ENCODE measurements around the gene NFE2L3. TPM values are rescaled to one million over a fixed set of nuclear protein-coding genes. Genes with fewer than 3 reads are reported as not detected.

Gene NFE2L3
- total and polyA plus RNA-seq, 9 of the 15 experiments (the other 6 are each of a cell fraction or from before 2014, with no cell fraction given) = 2.9 to 16.9 (median 12.4) TPM

GRCh38 chr7:26188206-26188956 lies 36.4 kb downstream of the NFE2L3 start (continued):
- TF ChIP-seq NFYB (IDR thresholded peaks at IDR 0.05; ENCODE audit: extremely low read depth, insufficient read length) (no peak), CTCFL (IDR thresholded peaks at IDR 0.05; ENCODE audit: borderline replicate concordance, insufficient read depth, low read depth, low read length, poor library complexity, severe bottlenecking) (no peak), TSC22D4 (tag; IDR thresholded peaks at IDR 0.05) (no peak), NR2F6 (CRISPR knock-in tag; IDR thresholded peaks at IDR 0.05) (no peak), HMGXB4 (CRISPR knock-in tag; IDR thresholded peaks at IDR 0.05) (peak; percentile 57; the same call in 1 of the 2 replicates), BCLAF1 (IDR thresholded peaks at IDR 0.05; ENCODE audit: borderline replicate concordance in 1 of 2, control insufficient read depth in 1 of 2, low read depth in 2 of 2, low read length in 1 of 2) (peak; percentile 52 to 84; a peak in 2 of 4 replicates), FIP1L1 (IDR thresholded peaks at IDR 0.05; ENCODE audit: low read depth, low read length, poor library complexity, severe bottlenecking) (peak; percentile 36), ZFX (CRISPR knock-in tag; IDR thresholded peaks at IDR 0.05) (no peak), AFF4 (CRISPR knock-in tag; IDR thresholded peaks at IDR 0.05) (0 out of 2 replicates have a peak, but pooled peaks have one; percentile 2), KDM4B (IDR thresholded peaks at IDR 0.05; ENCODE audit: borderline replicate concordance in 2 of 2, low read depth in 1 of 2) (no peak), ZNF551 (CRISPR knock-in tag; IDR thresholded peaks at IDR 0.05) (peak; percentile 68), RFX7 (CRISPR knock-in tag; IDR thresholded peaks at IDR 0.05) (peak; percentile 81; the same call in 1 of the 2 replicates), RFX1 (IDR thresholded peaks at IDR 0.05) (no peak)
